HG03108 (cell line): ENCODE measurements around the gene PRSS38.
A peak's percentile ranks its signal among the peaks of the same experiment; 100 is the strongest.

ENCODE experiments used
- ATAC-seq: cut with Tn5 transposase; IDR thresholded peaks from one replicate; pipeline ENCODE4 v1.9.1; 2021; ENCODE audit warnings: moderate library complexity; ENCODE audit not compliant: unreplicated experiment

Gene PRSS38

GRCh38 chr1:227778401-227778947, 37.0 kb upstream of the PRSS38 start:
- ATAC-seq = no peak

GRCh38 chr1:227779021-227779441, 36.4 kb upstream of the PRSS38 start:
- ATAC-seq = no peak

- no peak for ATAC-seq
Measured at GRCh38 chr1:227779685-227780084, 35.8 kb upstream of the PRSS38 start.

GRCh38 chr1:227780101-227781044, 35.1 kb upstream of the PRSS38 start:
- ATAC-seq = no peak

- ATAC-seq = no peak
Measured at GRCh38 chr1:227781314-227781930, 34.1 kb upstream of the PRSS38 start.

GRCh38 chr1:227782226-227782625, 33.2 kb upstream of the PRSS38 start:
- ATAC-seq = no peak

GRCh38 chr1:227785094-227785804, 30.2 kb upstream of the PRSS38 start:
- ATAC-seq = no peak

GRCh38 chr1:227785805-227786671, 29.4 kb upstream of the PRSS38 start:
- ATAC-seq = no peak

GRCh38 chr1:227786673-227787512, 28.6 kb upstream of the PRSS38 start:
- no peak for ATAC-seq

GRCh38 chr1:227787513-227788270, 27.8 kb upstream of the PRSS38 start:
- ATAC-seq = peak; percentile 94

- ATAC-seq = peak; percentile 56
Measured at GRCh38 chr1:227788271-227789083, 27.0 kb upstream of the PRSS38 start.

- ATAC-seq = no peak
Measured at GRCh38 chr1:227789084-227790033, 26.1 kb upstream of the PRSS38 start.

GRCh38 chr1:227790034-227790400, 25.5 kb upstream of the PRSS38 start:
- ATAC-seq = no peak

GRCh38 chr1:227790868-227791267, 24.6 kb upstream of the PRSS38 start:
- ATAC-seq = no peak

GRCh38 chr1:227791425-227792143, 23.9 kb upstream of the PRSS38 start:
- no peak for ATAC-seq
